CD4-positive, alpha-beta T cell treated with Interleukin-15 for 4 hours (primary cell): Measurements from ENCODE around the gene SCN10A.

Source experiments
- DNase-seq: peaks from one replicate; pipeline ENCODE4 v3.0.0-alpha.2; 2020; ENCODE audit warnings: low spot score

The SCN10A gene

GRCh38 chr3:38720465-38720864 lies 95.6 kb downstream of the SCN10A start:
- no peak for DNase-seq

GRCh38 chr3:38717355-38718240 lies 98.4 kb downstream of the SCN10A start:
- DNase-seq: no peak

- DNase-seq: no peak
Measured at GRCh38 chr3:38713121-38713520, 102.9 kb downstream of the SCN10A start.

- DNase-seq: no peak
Measured at GRCh38 chr3:38711321-38711720, 104.7 kb downstream of the SCN10A start.

GRCh38 chr3:38707730-38708129 lies 108.3 kb downstream of the SCN10A start:
- no peak for DNase-seq

GRCh38 chr3:38706961-38707360 lies 109.1 kb downstream of the SCN10A start:
- no peak for DNase-seq

- no peak for DNase-seq
Measured at GRCh38 chr3:38702231-38702630, 113.8 kb downstream of the SCN10A start.

GRCh38 chr3:38698760-38699159 lies 117.3 kb downstream of the SCN10A start:
- no peak for DNase-seq

GRCh38 chr3:38698061-38698460 lies 118.0 kb downstream of the SCN10A start:
- DNase-seq: no peak

GRCh38 chr3:38696034-38696433 lies 120.0 kb downstream of the SCN10A start:
- no peak for DNase-seq

GRCh38 chr3:38690185-38690584 lies 125.8 kb downstream of the SCN10A start:
- DNase-seq: no peak

- DNase-seq: no peak
Measured at GRCh38 chr3:38689774-38690173, 126.2 kb downstream of the SCN10A start.

- no peak for DNase-seq
Measured at GRCh38 chr3:38689346-38689745, 126.7 kb downstream of the SCN10A start.

- no peak for DNase-seq
Measured at GRCh38 chr3:38687321-38687720, 128.7 kb downstream of the SCN10A start.

- no peak for DNase-seq
Measured at GRCh38 chr3:38684546-38684945, 131.5 kb downstream of the SCN10A start.

- DNase-seq: no peak
Measured at GRCh38 chr3:38669668-38670067, 146.3 kb downstream of the SCN10A start.

GRCh38 chr3:38662544-38662943 lies 153.5 kb downstream of the SCN10A start:
- DNase-seq: no peak

- no peak for DNase-seq
Measured at GRCh38 chr3:38658841-38659240, 157.2 kb downstream of the SCN10A start.

GRCh38 chr3:38657369-38657768 lies 158.6 kb downstream of the SCN10A start:
- no peak for DNase-seq

GRCh38 chr3:38655708-38656300 lies 160.2 kb downstream of the SCN10A start:
- DNase-seq: peak; percentile 41

- no peak for DNase-seq
Measured at GRCh38 chr3:38653685-38654537, 162.1 kb downstream of the SCN10A start.

GRCh38 chr3:38652934-38653333 lies 163.1 kb downstream of the SCN10A start:
- no peak for DNase-seq
